ENCODE data around the gene FPR2.

The FPR2 gene

DNA sequence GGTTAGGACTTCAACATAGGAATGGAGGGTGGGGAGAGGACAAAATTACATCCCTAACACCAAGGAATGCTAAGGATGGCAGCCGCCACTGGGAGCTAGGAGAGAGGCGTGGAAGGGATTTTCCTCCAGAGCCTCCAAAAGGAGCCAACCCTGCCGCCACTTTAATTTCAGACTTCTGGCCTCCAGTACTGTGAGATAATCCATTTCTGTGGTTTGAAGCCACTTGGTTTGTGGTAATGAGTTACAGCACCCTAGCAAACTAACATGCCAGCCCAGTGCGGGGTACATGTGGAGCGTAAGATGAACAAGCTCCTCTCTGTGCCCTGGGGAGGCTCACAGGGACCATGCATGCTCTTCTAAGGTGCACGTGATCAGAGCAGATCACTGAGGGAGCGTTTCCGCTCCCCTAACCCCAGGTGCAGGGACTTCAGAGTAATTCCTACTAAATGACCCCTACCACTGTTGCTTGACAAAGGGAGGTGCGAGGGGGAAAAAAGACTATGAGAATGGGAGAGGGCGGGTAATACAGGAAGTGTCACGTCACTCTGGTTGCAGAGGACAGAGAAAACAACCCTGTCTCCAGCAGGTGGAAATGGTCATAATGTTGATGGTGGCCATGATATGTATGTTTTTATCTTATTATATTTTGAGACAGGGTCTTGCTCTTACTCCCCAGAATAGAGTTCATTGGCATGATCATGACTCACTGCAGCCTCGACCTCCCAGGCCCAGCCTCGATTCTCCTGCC, 21.3 kb upstream of the FPR2 start:
- H3K27me3 ChIP-seq (ENCODE audit: control insufficient read depth, insufficient read depth, low read length, poor library complexity, severe bottlenecking): no peaks in the 10 kb centered on the region
- H3K9me3 ChIP-seq (ENCODE audit: control insufficient read depth, low read length): no peaks in the 10 kb centered on the region
- no peaks in the 10 kb centered on the region for H3K4me1 ChIP-seq (ENCODE audit: control insufficient read depth, insufficient read depth, low read length)
- no peaks in the 10 kb centered on the region for H3K36me3 ChIP-seq (ENCODE audit: control insufficient read depth, insufficient read depth, low read length)
- H3K4me3 ChIP-seq (ENCODE audit: insufficient read depth, low read depth, low read length): no peak overlapping the region
- 84 to 85% methylated on average over 13 of the region's 13 CpGs for WGBS, 2 experiments
- H3K27ac ChIP-seq (ENCODE audit: insufficient read depth, low read depth, low read length, poor library complexity, severe bottlenecking): no peak overlapping the region

DNA sequence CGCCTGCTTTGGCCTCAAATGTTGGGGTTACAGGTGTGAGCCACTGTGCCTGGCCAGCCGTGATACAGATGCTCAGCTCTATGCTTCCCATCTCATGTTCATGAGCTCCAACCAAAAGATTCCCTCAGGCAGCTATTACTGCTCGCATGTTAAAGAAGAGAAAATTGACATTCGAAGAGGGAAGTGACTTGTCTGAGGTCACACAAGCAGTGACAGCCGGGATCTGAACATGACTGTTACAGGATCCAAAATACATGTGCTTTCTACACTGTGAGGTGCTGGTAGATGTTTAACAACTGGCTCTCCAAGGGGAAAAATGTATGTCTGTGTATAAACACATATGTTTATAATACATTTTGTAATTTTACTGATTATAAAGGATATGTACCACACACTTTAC, 20.6 kb upstream of the FPR2 start:
- H3K36me3 ChIP-seq (ENCODE audit: control insufficient read depth, insufficient read depth, low read length): no peaks in the 10 kb centered on the region
- H3K4me3 ChIP-seq (ENCODE audit: insufficient read depth, low read depth, low read length): no peak overlapping the region
- no peak overlapping the region for H3K27ac ChIP-seq (ENCODE audit: insufficient read depth, low read depth, low read length, poor library complexity, severe bottlenecking)
- no peaks in the 10 kb centered on the region for H3K27me3 ChIP-seq (ENCODE audit: control insufficient read depth, insufficient read depth, low read length, poor library complexity, severe bottlenecking)
- 78 to 79% methylated on average over 5 of the region's 5 CpGs for WGBS, 2 experiments
- H3K9me3 ChIP-seq (ENCODE audit: control insufficient read depth, low read length): no peaks in the 10 kb centered on the region
- no peaks in the 10 kb centered on the region for H3K4me1 ChIP-seq (ENCODE audit: control insufficient read depth, insufficient read depth, low read length)

DNA sequence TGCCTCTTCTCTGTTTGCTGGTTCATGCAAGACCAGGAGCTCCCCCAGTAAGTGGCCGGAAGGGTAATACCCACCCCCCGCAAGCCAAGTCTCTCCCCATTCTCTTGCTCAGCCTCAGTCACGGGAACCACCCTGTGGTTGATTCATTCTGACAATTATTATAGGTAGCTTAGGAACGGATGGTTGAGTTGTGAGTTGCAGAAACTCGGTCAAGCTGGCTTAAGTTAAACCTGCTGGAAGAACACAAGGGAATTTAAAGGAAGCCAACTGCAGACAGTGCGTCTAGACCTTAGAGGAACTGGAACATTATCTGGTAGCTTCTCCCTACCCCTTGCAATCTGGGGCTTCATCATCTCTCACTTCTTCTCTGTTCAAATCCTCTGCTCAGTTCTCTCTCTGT, 18.2 kb upstream of the FPR2 start:
- WGBS, 2 experiments: 76 to 77% methylated on average over 6 of the region's 6 CpGs
- no peaks in the 10 kb centered on the region for H3K36me3 ChIP-seq (ENCODE audit: control insufficient read depth, insufficient read depth, low read length)
- no peak overlapping the region for H3K27ac ChIP-seq (ENCODE audit: insufficient read depth, low read depth, low read length, poor library complexity, severe bottlenecking)
- H3K9me3 ChIP-seq (ENCODE audit: control insufficient read depth, low read length): no peaks in the 10 kb centered on the region
- H3K4me3 ChIP-seq (ENCODE audit: insufficient read depth, low read depth, low read length): no peak overlapping the region
- no peaks in the 10 kb centered on the region for H3K27me3 ChIP-seq (ENCODE audit: control insufficient read depth, insufficient read depth, low read length, poor library complexity, severe bottlenecking)
- no peaks in the 10 kb centered on the region for H3K4me1 ChIP-seq (ENCODE audit: control insufficient read depth, insufficient read depth, low read length)

DNA sequence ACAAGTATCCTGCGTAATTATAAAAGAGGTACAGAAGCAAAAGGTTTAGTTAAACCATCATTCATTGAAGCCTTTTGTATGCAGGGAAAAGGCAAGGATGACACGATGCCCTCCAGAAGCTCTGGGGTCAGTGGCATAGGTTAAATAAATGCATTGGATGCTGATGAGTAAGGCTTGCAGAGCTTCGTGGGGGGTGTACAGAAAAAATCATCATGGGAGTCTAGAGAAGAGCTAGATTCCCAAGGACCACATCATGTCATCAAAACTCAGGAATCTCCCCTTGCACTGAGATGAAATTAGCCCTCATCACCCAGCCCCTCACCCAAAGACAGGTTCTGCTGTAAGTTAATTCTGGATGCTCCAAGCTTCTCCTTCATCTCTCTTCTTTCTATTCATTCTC, 17.6 kb upstream of the FPR2 start:
- Histone ChIP-seq H3K36me3 (ENCODE audit: control insufficient read depth, insufficient read depth, low read length) (no peaks in the 10 kb centered on the region), H3K4me3 (ENCODE audit: insufficient read depth, low read depth, low read length) (no peak overlapping the region), H3K4me1 (ENCODE audit: control insufficient read depth, insufficient read depth, low read length) (no peaks in the 10 kb centered on the region), H3K27me3 (ENCODE audit: control insufficient read depth, insufficient read depth, low read length, poor library complexity, severe bottlenecking) (no peaks in the 10 kb centered on the region), H3K27ac (ENCODE audit: insufficient read depth, low read depth, low read length, poor library complexity, severe bottlenecking) (no peak overlapping the region), H3K9me3 (ENCODE audit: control insufficient read depth, low read length) (no peaks in the 10 kb centered on the region)
- WGBS, 2 experiments: 81 to 87% methylated on average over 3 of the region's 3 CpGs

DNA sequence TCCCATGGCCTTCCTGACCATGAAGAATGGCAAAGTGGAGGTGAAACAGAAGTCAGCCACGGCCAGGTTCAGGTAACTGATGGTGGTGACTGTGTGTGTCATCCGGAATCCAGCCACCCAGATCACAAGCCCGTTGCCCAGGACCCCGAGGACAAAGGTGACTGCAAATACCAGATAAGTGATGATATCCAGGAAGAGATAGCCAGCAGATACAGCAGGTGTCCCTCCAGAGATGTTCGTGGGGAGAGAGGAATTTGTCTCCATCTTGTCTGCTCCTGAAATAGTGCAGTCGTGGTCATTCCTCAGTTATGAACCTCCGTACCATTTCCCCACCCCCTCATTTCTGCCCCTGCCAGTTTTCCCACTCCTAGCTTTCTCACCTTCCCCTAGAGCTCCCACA, 14.2 kb upstream of the FPR2 start:
- H3K36me3 ChIP-seq (ENCODE audit: control insufficient read depth, insufficient read depth, low read length): no peaks in the 10 kb centered on the region
- H3K4me3 ChIP-seq (ENCODE audit: insufficient read depth, low read depth, low read length): no peak overlapping the region
- H3K27ac ChIP-seq (ENCODE audit: insufficient read depth, low read depth, low read length, poor library complexity, severe bottlenecking): no peak overlapping the region
- H3K9me3 ChIP-seq (ENCODE audit: control insufficient read depth, low read length): no peaks in the 10 kb centered on the region
- H3K4me1 ChIP-seq (ENCODE audit: control insufficient read depth, insufficient read depth, low read length): no peaks in the 10 kb centered on the region
- no peaks in the 10 kb centered on the region for H3K27me3 ChIP-seq (ENCODE audit: control insufficient read depth, insufficient read depth, low read length, poor library complexity, severe bottlenecking)
- WGBS, 2 experiments: 84% methylated on average over 7 of the region's 7 CpGs

DNA sequence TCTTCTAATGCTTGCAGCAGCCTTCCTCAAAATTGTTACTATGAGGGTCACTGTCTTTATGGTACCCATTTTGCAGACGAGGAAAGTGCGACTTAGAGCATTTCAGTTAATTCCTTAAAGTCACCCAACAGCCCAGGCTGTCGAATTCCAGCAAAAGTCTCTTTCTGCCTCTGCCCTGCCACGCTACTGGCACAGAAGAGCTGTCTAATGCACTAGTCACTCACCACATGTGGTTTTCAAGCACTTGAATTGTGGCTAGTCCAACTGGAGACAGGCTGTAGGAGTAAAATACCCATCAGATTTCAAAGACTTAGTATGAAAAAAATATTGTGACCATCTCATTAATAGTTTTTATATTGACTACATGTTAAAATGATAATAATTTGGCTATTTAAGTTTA, 11.0 kb upstream of the FPR2 start:
- Histone ChIP-seq H3K36me3 (ENCODE audit: control insufficient read depth, insufficient read depth, low read length) (no peaks in the 10 kb centered on the region), H3K4me1 (ENCODE audit: control insufficient read depth, insufficient read depth, low read length) (no peaks in the 10 kb centered on the region), H3K27ac (ENCODE audit: insufficient read depth, low read depth, low read length, poor library complexity, severe bottlenecking) (no peak overlapping the region), H3K9me3 (ENCODE audit: control insufficient read depth, low read length) (no peaks in the 10 kb centered on the region), H3K27me3 (ENCODE audit: control insufficient read depth, insufficient read depth, low read length, poor library complexity, severe bottlenecking) (no peaks in the 10 kb centered on the region), H3K4me3 (ENCODE audit: insufficient read depth, low read depth, low read length) (no peak overlapping the region)
- WGBS, 2 experiments: 82 to 83% methylated on average over 4 of the region's 4 CpGs

DNA sequence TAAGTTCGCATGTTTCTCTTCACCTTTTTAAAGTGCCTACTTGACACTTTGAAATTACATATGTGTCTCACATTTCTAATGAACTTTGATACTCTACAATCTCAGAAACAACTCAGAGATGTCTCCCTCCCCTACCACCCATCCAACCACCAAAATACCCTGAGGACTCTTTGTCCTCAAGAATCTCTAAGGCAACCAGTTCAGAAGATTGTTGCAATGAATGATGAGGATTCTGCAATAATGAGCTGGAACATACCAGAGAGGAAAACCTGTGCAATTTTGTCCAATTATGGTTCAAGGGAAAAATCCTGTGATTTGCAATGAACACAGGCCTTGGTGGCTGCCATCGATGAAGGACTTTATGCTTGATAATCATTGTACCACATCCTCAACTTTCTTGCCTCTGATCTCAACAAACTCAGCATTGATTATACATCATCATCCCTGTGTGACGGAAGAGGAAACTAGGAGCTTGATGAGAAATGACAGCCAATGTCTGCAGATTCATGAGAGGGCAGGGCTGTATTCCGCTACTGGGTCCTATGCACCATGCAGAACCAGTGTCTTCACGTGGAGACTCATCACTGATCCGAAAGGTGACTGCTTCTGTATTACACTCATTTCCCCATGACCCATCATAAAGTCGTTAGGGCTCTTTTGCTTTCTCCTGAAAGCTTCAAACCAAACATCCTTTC, 10.4 kb upstream of the FPR2 start:
- Histone ChIP-seq H3K4me1 (ENCODE audit: control insufficient read depth, insufficient read depth, low read length) (no peaks in the 10 kb centered on the region), H3K4me3 (ENCODE audit: insufficient read depth, low read depth, low read length) (no peak overlapping the region), H3K27me3 (ENCODE audit: control insufficient read depth, insufficient read depth, low read length, poor library complexity, severe bottlenecking) (no peaks in the 10 kb centered on the region), H3K9me3 (ENCODE audit: control insufficient read depth, low read length) (no peaks in the 10 kb centered on the region), H3K36me3 (ENCODE audit: control insufficient read depth, insufficient read depth, low read length) (no peaks in the 10 kb centered on the region), H3K27ac (ENCODE audit: insufficient read depth, low read depth, low read length, poor library complexity, severe bottlenecking) (no peak overlapping the region)
- 84 to 86% methylated on average over 7 of the region's 7 CpGs for WGBS, 2 experiments

DNA sequence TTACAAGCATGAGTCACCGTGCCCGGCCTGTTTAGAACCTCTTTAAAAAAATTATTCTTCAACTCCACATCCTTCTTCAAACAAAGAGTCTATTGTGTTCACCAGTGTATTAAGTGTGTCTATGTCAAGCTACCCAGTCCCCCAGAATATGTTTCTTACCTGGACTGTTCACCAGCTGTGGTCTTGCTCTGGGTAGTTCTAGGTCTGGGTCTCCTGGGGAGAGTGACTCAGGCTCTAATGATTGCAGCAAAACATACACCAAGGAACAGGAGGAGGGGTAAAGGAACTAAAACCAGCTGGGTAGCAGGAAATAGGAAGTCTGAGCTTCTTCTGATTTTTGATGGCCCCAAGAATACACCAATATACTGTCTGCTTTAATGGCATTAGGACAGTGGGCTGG, 9.3 kb upstream of the FPR2 start, which contains the start of gene FPR1:
TSS of gene FPR1 (minus strand) at position 224 of the 400 bp plus-strand sequence. CDS start 4,884 bp downstream, outside the sequence.
- Histone ChIP-seq H3K4me3 (ENCODE audit: insufficient read depth, low read depth, low read length) (no peak within 1 kb of the TSS), H3K27me3 (ENCODE audit: control insufficient read depth, insufficient read depth, low read length, poor library complexity, severe bottlenecking) (no peaks in the 10 kb centered on the region), H3K27ac (ENCODE audit: insufficient read depth, low read depth, low read length, poor library complexity, severe bottlenecking) (no peak within 1 kb of the TSS), H3K36me3 (ENCODE audit: control insufficient read depth, insufficient read depth, low read length) (no peaks in the 10 kb centered on the region), H3K9me3 (ENCODE audit: control insufficient read depth, low read length) (no peaks in the 10 kb centered on the region), H3K4me1 (ENCODE audit: control insufficient read depth, insufficient read depth, low read length) (no peaks in the 10 kb centered on the region)
- 91 to 97% methylated on average over 2 of the region's 2 CpGs for WGBS, 2 experiments

DNA sequence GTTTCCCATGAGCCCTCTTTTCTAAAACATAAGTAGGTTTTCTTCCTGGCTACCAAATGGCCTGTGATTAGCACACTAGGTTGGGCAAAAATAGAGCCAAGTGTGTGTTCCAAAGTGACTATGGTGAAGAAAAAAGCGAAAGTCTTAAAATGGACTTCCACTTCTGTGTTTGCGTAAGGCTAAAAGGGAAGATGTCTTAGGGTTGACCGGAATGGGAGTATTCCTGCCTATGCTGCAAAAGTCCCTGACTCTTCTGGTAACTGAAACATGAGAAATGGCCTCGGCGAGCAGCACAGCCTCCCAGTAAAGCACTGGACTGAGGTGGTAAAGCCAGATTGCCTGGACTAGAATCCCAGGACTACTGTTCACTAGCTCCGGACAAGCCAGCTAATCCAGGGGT, 6.9 kb upstream of the FPR2 start:
- no peaks in the 10 kb centered on the region for H3K4me1 ChIP-seq (ENCODE audit: control insufficient read depth, insufficient read depth, low read length)
- no peaks in the 10 kb centered on the region for H3K27me3 ChIP-seq (ENCODE audit: control insufficient read depth, insufficient read depth, low read length, poor library complexity, severe bottlenecking)
- no peaks in the 10 kb centered on the region for H3K9me3 ChIP-seq (ENCODE audit: control insufficient read depth, low read length)
- 90% methylated on average over 6 of the region's 6 CpGs for WGBS, 2 experiments
- no peaks in the 10 kb centered on the region for H3K36me3 ChIP-seq (ENCODE audit: control insufficient read depth, insufficient read depth, low read length)
- no peak overlapping the region for H3K4me3 ChIP-seq (ENCODE audit: insufficient read depth, low read depth, low read length)
- no peak overlapping the region for H3K27ac ChIP-seq (ENCODE audit: insufficient read depth, low read depth, low read length, poor library complexity, severe bottlenecking)

DNA sequence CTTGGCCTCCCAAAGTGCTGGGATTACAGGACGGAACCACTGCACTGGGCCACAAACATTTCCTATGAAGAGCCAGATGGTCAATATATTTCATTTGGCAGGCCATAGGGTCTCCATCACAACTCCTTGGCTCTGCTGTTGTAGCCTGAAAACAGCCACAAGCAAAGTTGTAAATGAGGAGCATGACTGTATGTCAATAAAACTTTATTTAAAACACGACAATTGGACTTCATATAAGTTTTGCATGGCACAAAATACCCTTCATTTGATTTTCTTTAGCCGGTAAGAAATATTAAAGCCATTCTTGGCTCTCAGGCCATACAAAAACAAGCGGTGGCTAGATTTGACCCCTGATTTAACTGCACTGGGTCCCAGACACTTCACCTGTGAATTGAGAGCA, 6.2 kb upstream of the FPR2 start:
- WGBS, 2 experiments: 79 to 84% methylated on average over 4 of the region's 4 CpGs
- Histone ChIP-seq H3K27me3 (ENCODE audit: control insufficient read depth, insufficient read depth, low read length, poor library complexity, severe bottlenecking) (no peaks in the 10 kb centered on the region), H3K4me1 (ENCODE audit: control insufficient read depth, insufficient read depth, low read length) (no peaks in the 10 kb centered on the region), H3K27ac (ENCODE audit: insufficient read depth, low read depth, low read length, poor library complexity, severe bottlenecking) (no peak overlapping the region), H3K4me3 (ENCODE audit: insufficient read depth, low read depth, low read length) (no peak overlapping the region), H3K36me3 (ENCODE audit: control insufficient read depth, insufficient read depth, low read length) (no peaks in the 10 kb centered on the region), H3K9me3 (ENCODE audit: control insufficient read depth, low read length) (no peaks in the 10 kb centered on the region)

All from ectodermal cell (in vitro differentiated cells).